GM12891 (cell line): ENCODE results near the gene NADSYN1.

ENCODE experiments used
- POLR2A ChIP-seq: IDR thresholded peaks from 2 replicates; pipeline ENCODE4 v1.6.1; 2011; ENCODE audit warnings: low read depth, low read length, control low read depth
- SPI1 ChIP-seq: IDR thresholded peaks from 2 replicates; pipeline ENCODE4 v1.6.1; 2011; ENCODE audit warnings: low read depth, low read length, control low read depth

- TF ChIP-seq SPI1, result no peak
- no peak for TF ChIP-seq POLR2A
These were observed 11.8 kb upstream of the NADSYN1 start for GRCh38 chr11:71441251-71441650.
